OCI-M2 (cell line): Measurements from ENCODE around the gene MCC.
"Not testable (repeated sequence)": the region's sequence is repeated elsewhere in the genome, so short reads cannot be mapped to it uniquely, and the experiment has no call there.

ENCODE experiments used
- DNase-seq: peaks from one replicate; lab custom pipeline; 2025; ENCODE audit not compliant: unreplicated experiment; lab: John Stamatoyannopoulos, UW

MCC gene

GRCh38 chr5:113491022-113491421 is 2.8 kb upstream of the MCC start:
- no peak for DNase-seq

- no peak for DNase-seq
Observed at GRCh38 chr5:113490317-113490716, 2.1 kb upstream of the MCC start.

GRCh38 chr5:113489299-113489698 is 1.0 kb upstream of the MCC start:
- no peak for DNase-seq

GRCh38 chr5:113488645-113489184 is 462 bp upstream of the MCC start:
- DNase-seq: no peak

- no peak for DNase-seq
Observed at GRCh38 chr5:113487416-113487780, 855 bp downstream of the MCC start.

- DNase-seq: no peak
Observed at GRCh38 chr5:113480243-113480642, 8.0 kb downstream of the MCC start.

- no peak for DNase-seq
Observed at GRCh38 chr5:113478691-113479090, 9.6 kb downstream of the MCC start.

- DNase-seq: peak; percentile 54
Observed at GRCh38 chr5:113474100-113474728, 14.0 kb downstream of the MCC start.

GRCh38 chr5:113463032-113463431 is 25.2 kb downstream of the MCC start:
- no peak for DNase-seq

- DNase-seq: not testable (repeated sequence)
Observed at GRCh38 chr5:113457106-113457505, 31.1 kb downstream of the MCC start.

GRCh38 chr5:113452941-113453340 is 35.3 kb downstream of the MCC start:
- DNase-seq: no peak

GRCh38 chr5:113451797-113452196 is 36.5 kb downstream of the MCC start:
- no peak for DNase-seq

- DNase-seq: no peak
Observed at GRCh38 chr5:113450929-113451328, 37.3 kb downstream of the MCC start.

GRCh38 chr5:113450462-113450861 is 37.8 kb downstream of the MCC start:
- no peak for DNase-seq

GRCh38 chr5:113448252-113448651 is 40.0 kb downstream of the MCC start:
- DNase-seq: no peak

GRCh38 chr5:113447498-113448050 is 40.7 kb downstream of the MCC start:
- no peak for DNase-seq

- no peak for DNase-seq
Observed at GRCh38 chr5:113446358-113446927, 41.8 kb downstream of the MCC start.

- no peak for DNase-seq
Observed at GRCh38 chr5:113437111-113437510, 51.1 kb downstream of the MCC start.

- DNase-seq: no peak
Observed at GRCh38 chr5:113435575-113435974, 52.7 kb downstream of the MCC start.

GRCh38 chr5:113434889-113435288 is 53.4 kb downstream of the MCC start, which contains the start of gene TSSK1B:
TSSK1B (minus strand) TSS chr5:113434989; CDS start chr5:113434839, 150 bp downstream.
- no peak for DNase-seq

GRCh38 chr5:113433862-113434612 is 54.2 kb downstream of the MCC start:
- no peak for DNase-seq

- DNase-seq: no peak
Observed at GRCh38 chr5:113433071-113433470, 55.2 kb downstream of the MCC start.
